ENCODE measurements around the gene ZNF138.

The ZNF138 gene

DNA sequence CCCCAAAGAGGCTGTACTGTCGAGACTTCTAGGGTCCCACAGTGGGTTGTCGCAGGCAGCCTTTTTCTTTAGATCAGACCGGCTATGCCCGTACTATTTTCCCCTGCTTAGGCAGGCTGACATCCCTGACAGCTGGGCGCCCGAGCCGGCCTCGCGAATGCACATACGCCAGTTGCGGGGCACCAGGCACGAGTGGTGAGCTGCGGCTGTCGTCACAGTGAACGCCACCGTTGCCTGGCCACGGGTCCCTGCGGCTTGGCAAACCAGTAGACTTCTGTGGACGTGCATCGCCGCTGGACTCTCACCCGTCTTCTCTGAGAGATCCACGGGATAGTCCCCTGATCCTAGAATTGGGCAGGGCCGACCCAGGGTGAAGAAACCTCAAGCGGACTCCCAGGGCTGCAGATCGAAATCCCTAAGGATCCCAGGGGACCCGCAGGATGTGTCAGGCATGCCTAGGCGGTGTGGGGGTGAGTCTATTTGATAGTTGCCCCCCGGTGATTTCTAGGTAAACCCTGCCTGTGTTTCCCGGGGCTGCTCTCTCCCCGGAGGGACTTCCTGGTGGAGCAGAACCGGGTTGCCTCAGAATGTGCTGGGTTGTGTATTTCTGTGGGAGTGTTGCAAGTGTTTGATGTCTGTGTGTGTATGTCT is 75.8 kb downstream of the ZNF138 start:
- TF ChIP-seq GATA2 (IDR thresholded peaks at IDR 0.05; ENCODE audit: low read depth, low read length) = no peak
- TF ChIP-seq GATA3 (IDR thresholded peaks at IDR 0.05; ENCODE audit: low read depth, low read length) = no peak

DNA sequence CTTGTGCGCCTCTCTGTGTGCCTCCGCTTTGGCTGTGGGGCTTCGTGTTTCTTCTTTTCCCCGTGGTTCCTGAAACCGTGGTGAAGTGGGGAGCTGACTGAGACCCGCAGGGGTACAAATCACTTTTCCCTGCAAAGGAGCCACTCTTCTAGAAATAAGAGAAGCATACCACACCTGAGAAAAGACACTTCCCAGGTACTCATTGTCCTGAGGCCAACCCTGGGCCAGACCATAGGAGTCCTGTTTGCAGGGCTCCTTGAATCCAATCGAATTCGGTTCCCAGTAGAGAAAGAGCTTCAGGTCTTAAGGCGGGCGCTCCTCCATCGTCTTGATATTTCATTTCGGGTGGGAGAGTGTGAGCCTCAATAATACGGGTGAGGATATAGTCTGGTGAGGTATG is 76.4 kb downstream of the ZNF138 start:
- TF ChIP-seq GATA2 (IDR thresholded peaks at IDR 0.05; ENCODE audit: low read depth, low read length) (no peak), GATA3 (IDR thresholded peaks at IDR 0.05; ENCODE audit: low read depth, low read length) (no peak)

DNA sequence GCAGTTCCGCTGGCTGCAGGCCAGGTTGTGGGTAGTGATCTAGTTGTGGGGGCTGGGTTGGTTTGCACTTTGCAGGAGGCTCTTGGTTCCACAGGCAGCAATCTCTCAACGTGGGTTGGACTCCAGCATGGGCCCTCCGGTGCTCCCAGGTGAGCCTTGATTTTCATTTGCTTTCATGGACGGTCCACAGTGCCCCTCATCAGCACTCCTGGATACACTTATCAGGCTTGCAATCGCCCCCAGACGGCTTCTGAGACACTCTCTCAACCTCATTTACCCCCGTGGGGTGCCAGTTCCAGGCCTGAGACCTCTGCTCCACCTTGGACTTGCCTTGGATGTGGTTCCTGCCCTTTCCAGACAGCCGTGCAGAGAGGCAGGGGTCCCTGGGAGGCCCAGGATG is 77.5 kb downstream of the ZNF138 start:
- TF ChIP-seq GATA3 (IDR thresholded peaks at IDR 0.05; ENCODE audit: low read depth, low read length) (no peak), GATA2 (IDR thresholded peaks at IDR 0.05; ENCODE audit: low read depth, low read length) (no peak)

DNA sequence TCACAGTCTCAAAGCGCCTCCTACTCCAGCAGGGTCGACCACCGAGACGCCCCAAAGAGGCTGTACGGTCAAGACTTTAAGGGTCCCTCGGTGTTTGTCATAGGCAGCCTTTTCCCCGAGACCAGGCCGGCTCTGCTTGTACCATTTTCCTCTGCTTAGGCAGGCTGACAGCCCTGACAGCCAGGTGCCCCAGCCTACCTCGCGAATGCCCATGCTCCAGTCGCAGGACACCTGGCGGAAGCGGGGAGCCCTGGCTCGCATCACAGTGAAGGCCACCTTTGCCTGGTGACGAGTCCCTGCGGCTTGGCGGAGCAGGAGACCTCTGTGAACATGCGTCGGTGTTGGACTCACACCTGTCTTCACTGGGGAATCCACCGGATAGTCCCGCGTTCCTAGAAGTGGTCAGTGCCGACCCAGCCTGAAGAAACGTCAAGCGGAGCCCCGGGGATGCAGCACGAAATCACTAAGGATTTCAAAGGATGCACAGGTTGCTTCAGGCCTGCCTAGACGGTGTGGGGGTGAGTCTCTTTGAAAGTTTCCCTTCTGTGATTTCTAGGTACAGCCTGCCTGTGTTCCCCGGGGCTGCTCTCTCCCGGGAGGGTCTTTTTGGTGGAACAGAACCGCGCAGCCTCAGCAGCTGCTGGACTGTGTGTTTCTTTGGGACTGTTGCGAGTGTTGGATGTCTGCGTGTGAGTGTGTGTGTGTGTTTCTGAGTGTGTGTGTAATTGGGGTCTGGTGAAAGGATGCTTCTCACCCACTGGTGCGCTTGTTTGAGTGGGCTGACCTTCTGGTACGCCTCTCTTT is 78.3 kb downstream of the ZNF138 start:
- TF ChIP-seq GATA2 (IDR thresholded peaks at IDR 0.05; ENCODE audit: low read depth, low read length) = no peak
- TF ChIP-seq GATA3 (IDR thresholded peaks at IDR 0.05; ENCODE audit: low read depth, low read length) = no peak

DNA sequence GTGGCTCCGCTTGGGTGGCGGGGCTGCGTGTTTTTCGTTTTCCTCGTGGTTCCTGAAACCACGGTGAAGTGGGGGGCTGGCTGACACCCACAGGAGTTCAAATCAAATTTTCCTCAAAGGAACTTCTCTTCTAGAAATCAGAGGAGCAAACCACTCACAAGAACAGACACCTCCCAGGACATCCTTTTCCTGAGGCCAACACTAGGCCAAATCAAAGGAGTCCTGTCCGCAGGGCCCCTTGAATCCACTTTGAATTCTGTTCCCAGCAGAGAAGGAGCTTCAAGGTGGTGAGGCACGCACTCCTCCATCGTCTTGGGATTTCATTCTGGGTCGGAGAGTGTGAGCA is 78.9 kb downstream of the ZNF138 start:
- TF ChIP-seq GATA3 (IDR thresholded peaks at IDR 0.05; ENCODE audit: low read depth, low read length) = no peak
- TF ChIP-seq GATA2 (IDR thresholded peaks at IDR 0.05; ENCODE audit: low read depth, low read length) = no peak

DNA sequence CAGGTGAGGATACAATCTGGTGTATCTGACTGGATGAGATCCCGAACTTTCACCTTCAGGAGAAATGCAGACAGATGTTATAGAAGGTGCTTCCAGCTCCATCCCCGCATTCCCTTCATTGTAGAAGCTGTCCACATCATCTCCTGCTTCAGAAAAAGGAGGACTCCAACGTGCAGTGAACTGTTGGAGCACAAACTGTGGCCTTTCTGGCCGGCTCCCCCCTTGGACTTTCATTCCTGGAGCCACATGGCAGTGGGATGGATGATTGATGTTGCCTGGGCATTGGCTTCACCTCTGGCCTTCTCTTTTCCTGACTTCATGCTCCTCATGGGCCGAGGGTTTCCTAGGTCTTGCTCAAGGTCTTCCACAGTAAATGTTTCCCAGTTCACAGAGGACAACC is 79.3 kb downstream of the ZNF138 start:
- TF ChIP-seq GATA2 (IDR thresholded peaks at IDR 0.05; ENCODE audit: low read depth, low read length) (no peak), GATA3 (IDR thresholded peaks at IDR 0.05; ENCODE audit: low read depth, low read length) (no peak)

DNA sequence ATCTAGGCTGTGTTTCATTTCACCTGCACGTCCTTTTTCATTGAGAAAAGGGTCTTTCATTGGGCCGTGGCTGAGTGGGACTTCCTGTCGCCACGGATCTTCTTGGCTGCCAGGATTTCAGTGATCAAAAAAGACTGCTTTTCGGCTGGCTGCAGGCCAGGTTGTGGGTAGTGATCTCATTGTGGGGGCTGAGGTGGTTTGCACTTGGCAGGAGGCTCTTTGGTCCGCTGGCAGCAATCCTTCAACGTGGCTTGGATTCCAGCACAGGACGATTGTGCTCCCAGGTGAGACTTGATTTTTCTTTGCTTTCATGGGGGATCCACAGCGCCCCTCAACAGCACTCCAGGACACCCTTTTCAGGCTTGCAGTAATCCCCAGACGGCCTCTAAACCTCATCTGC is 79.9 kb downstream of the ZNF138 start:
- no peak for TF ChIP-seq GATA3 (IDR thresholded peaks at IDR 0.05; ENCODE audit: low read depth, low read length)
- no peak for TF ChIP-seq GATA2 (IDR thresholded peaks at IDR 0.05; ENCODE audit: low read depth, low read length)

DNA sequence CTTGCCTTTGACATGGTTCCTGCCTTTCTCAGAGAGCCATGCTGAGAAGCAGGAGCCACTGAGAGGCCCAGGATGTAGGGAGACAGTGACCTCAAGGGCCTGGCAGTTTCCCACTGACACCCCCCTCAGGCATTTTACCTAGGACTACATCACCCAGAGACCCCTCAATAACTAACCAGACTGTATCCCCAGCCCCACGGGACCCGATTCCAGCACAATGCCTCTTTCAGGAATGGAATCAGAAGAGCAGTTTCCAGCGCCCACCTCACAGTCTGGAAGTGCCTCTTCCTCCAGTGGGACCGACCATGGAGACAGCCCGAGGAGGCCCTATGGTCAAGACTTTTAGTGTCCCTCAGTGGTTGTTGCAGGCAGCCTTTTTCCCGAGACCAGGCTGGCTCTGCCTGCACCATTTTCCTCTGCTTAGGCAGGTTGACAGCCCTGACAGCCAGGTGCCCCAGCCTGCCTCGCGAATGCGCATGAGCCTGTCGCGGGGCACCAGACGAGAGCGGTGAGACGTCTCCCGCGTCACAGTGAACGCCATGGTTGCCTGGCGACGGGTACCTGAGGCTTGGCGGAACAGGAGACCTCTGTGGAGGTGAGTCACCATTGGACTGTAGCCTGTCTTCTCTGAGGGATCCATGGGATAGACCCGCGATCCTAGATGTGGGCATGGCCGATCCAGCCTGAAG is 80.5 kb downstream of the ZNF138 start:
- TF ChIP-seq GATA3 (IDR thresholded peaks at IDR 0.05; ENCODE audit: low read depth, low read length) (no peak), GATA2 (IDR thresholded peaks at IDR 0.05; ENCODE audit: low read depth, low read length) (no peak)

DNA sequence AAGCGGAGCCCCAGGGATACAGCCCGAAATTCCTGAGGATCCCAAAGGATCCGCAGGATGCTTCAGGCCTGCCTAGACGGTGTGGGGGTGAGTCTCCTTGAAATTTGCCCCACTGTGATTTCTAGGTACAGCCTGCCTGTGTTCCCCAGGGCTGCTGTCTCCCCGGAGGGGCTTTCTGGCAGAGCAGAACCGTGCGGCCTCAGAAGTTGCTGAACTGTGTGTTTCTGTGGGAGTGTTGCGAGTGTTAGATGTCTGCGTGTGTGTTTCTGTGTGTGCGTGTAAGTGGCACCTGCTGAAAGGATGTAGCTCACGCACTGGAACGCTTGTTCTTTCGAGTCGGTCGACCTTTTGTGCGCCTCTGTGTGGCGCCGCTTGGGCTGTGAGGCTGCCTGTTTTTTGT is 81.0 kb downstream of the ZNF138 start:
- TF ChIP-seq GATA2 (IDR thresholded peaks at IDR 0.05; ENCODE audit: low read depth, low read length) (no peak), GATA3 (IDR thresholded peaks at IDR 0.05; ENCODE audit: low read depth, low read length) (no peak)

DNA sequence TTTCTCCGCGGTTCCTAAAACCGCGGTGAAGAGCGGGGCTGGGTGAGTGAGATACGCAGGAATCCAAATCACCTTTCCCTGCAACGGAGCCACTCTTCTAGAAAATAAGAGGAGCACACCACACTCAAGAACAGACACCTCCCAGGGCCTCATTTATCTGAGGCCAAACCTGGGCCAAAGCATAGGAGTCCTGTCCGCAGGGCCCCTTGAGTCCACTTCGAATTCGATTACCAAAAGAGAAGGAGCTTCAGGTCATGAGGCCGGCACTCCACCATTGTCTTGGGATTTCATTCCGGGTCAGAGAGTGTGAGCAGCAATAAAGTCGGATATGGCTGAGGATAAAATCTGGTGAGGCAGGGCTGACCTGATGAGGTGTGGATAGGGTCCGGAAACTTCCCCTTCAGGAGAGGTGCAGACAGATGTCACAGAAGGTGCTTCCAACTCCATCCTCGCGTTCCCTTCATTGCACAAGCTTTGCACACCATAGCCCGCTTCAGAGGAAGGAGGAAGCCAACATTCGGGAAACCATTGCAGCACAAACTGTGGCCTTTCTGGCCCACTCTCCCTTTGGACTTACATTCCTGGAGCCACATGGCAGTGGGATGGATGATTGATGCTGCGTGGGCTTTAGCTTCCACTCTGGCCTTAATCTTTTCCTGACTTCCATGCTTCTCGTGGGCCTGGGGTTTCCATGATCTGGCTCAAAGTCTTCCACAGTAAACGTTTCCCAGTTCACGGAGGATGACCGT is 81.6 kb downstream of the ZNF138 start:
- TF ChIP-seq GATA2 (IDR thresholded peaks at IDR 0.05; ENCODE audit: low read depth, low read length) (no peak), GATA3 (IDR thresholded peaks at IDR 0.05; ENCODE audit: low read depth, low read length) (no peak)

DNA sequence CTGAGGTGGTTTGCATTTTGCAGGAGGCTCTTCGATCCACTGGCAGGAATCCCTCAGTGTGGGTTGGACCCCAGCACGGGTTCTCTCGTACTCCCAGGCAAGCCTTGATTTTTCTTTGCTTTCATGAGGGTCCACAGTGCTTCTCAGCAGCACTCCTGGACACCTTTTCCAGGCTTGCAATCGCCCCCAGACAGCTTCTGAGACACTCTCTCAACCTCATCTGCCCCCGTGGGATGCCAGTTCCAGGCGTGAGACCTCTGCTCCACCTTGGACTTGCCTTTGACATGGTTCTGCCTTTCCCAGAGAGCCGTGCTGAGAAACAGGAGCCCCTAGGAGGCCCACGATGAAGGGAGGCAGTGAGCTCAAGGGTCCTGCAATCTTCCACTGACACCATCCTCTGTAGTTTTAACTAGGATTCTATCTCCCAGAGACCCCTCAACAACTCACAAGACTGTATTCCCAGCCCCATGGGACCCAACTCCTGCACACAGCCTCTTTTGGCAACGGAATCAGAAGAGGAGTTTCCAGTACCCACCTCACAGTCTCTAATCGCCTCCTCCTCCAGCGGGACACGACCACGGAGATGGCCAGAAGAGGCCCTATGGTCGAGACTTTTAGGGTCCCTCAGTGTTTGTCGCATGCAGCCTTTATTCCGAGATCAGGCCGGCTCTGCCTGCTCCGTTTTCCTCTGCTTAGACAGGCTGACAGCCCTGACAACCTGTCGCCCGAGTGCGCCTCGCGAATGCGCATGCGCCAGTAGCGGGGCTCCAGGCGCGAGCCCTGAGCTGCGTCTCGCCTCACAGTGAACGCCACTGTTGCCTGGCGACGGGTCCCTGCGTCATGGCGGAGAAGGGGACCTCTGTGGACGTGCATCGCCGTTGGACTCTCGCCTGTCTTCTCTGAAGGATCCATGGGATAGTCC is 82.8 kb downstream of the ZNF138 start:
- TF ChIP-seq GATA2 (IDR thresholded peaks at IDR 0.05; ENCODE audit: low read depth, low read length) (no peak), GATA3 (IDR thresholded peaks at IDR 0.05; ENCODE audit: low read depth, low read length) (no peak)

DNA sequence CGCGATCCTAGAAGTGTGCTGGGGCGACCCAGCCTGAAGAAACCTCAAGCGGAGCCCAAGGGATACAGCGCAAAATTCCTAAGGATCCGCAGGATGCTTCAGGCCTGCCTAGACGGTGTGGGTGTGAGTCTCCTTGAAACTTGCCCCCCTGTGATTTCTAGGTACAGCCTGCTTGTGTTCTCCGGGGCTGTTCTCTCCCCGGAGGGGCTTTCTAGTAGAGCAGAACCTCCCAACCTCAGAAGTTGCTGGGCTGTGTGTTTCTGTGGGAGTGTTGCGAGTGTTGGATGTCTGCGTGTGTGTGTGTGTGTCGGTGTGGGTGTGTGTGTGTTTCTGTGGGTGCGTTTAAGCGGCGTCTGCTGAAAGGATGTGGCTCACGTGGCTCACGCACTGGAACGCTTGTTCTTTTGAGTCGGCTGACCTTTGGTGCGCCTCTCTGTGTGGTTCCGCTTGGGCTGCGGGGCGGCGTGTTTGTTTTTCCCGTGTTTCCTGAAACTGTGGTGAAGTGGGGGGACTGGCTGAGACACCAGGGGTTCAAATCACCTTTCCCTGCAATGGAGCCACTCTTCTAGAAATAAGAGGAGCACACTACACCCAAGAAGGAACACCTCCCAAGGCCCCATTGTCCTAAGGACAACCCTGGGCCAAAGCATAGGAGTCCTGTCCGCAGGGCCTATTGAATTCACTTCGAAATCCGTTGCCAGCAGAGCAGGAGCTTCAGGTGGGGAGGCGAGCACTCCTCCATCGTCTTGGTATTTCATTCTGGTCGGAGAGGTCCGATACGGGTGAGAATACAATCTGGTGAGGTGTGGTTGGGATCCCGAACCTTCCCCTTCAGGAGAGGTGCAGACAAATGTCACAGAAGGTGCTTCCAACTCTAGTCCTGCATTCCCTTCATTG is 83.7 kb downstream of the ZNF138 start:
- TF ChIP-seq GATA2 (IDR thresholded peaks at IDR 0.05; ENCODE audit: low read depth, low read length) (no peak), GATA3 (IDR thresholded peaks at IDR 0.05; ENCODE audit: low read depth, low read length) (no peak)
